ENCODE measurements around the gene SLC8A2. TPM values are rescaled to one million over a fixed set of nuclear protein-coding genes. Genes with fewer than 3 reads are reported as not detected.

SLC8A2 gene
- total RNA-seq, 2 experiments from 2014 or later = 0.37 to 0.38 TPM

GRCh38 chr19:47438793-47439220, 32.9 kb downstream of the SLC8A2 start:
- no peaks in the 10 kb centered on the region for H3K9me3 Mint-ChIP-seq
- peaks cover 73% of the 10 kb centered on the region for H3K27me3 Mint-ChIP-seq
- no peaks in the 10 kb centered on the region for H3K36me3 Mint-ChIP-seq
- H3K4me1 Mint-ChIP-seq = peaks cover 16% of the 10 kb centered on the region
- H3K27ac Mint-ChIP-seq = no peak overlapping the region
- no peak overlapping the region for H3K4me3 Mint-ChIP-seq
- DNase-seq = no peak

GRCh38 chr19:47437500-47437899, 34.2 kb downstream of the SLC8A2 start:
- no peak overlapping the region for H3K27ac Mint-ChIP-seq
- peaks cover 66% of the 10 kb centered on the region for H3K27me3 Mint-ChIP-seq
- no peak overlapping the region for H3K4me3 Mint-ChIP-seq

GRCh38 chr19:47436712-47437401, 34.8 kb downstream of the SLC8A2 start:
- peaks cover 1% of the 10 kb centered on the region for H3K9me3 Mint-ChIP-seq
- H3K27me3 Mint-ChIP-seq = peaks cover 62% of the 10 kb centered on the region
- peaks cover 20% of the 10 kb centered on the region for H3K4me1 Mint-ChIP-seq
- H3K36me3 Mint-ChIP-seq = no peaks in the 10 kb centered on the region
- DNase-seq = peak; percentile 78
- peak overlapping the region; percentile 57 for H3K27ac Mint-ChIP-seq
- no peak overlapping the region for H3K4me3 Mint-ChIP-seq

More at GRCh38 chr19:47437500-47437899, 34.2 kb downstream of the SLC8A2 start:
- Mint-ChIP-seq H3K36me3 (no peaks in the 10 kb centered on the region), H3K9me3 (no peaks in the 10 kb centered on the region), H3K4me1 (peaks cover 18% of the 10 kb centered on the region)
- no peak for DNase-seq

- H3K27ac Mint-ChIP-seq = peak overlapping the region; percentile 26
- DNase-seq = no peak
- peaks cover 56% of the 10 kb centered on the region for H3K27me3 Mint-ChIP-seq
- peak overlapping the region; percentile 16 for H3K4me3 Mint-ChIP-seq
- peaks cover 20% of the 10 kb centered on the region for H3K4me1 Mint-ChIP-seq
- H3K36me3 Mint-ChIP-seq = no peaks in the 10 kb centered on the region
- H3K9me3 Mint-ChIP-seq = peaks cover 1% of the 10 kb centered on the region
These were observed 35.7 kb downstream of the SLC8A2 start for GRCh38 chr19:47435883-47436417.

GRCh38 chr19:47435196-47435595, 36.5 kb downstream of the SLC8A2 start:
- Mint-ChIP-seq H3K27ac (no peak overlapping the region), H3K4me3 (no peak overlapping the region), H3K36me3 (no peaks in the 10 kb centered on the region), H3K27me3 (peaks cover 53% of the 10 kb centered on the region), H3K4me1 (peaks cover 21% of the 10 kb centered on the region), H3K9me3 (peaks cover 1% of the 10 kb centered on the region)
- no peak for DNase-seq

- no peak overlapping the region for H3K4me3 Mint-ChIP-seq
- peaks cover 48% of the 10 kb centered on the region for H3K27me3 Mint-ChIP-seq
- no peaks in the 10 kb centered on the region for H3K36me3 Mint-ChIP-seq
- peaks cover 1% of the 10 kb centered on the region for H3K9me3 Mint-ChIP-seq
- no peak for DNase-seq
- H3K4me1 Mint-ChIP-seq = peaks cover 26% of the 10 kb centered on the region
- no peak overlapping the region for H3K27ac Mint-ChIP-seq
These were observed 37.6 kb downstream of the SLC8A2 start for GRCh38 chr19:47434088-47434487.

- peaks cover 26% of the 10 kb centered on the region for H3K4me1 Mint-ChIP-seq
- no peaks in the 10 kb centered on the region for H3K36me3 Mint-ChIP-seq
- H3K9me3 Mint-ChIP-seq = peaks cover 1% of the 10 kb centered on the region
- peaks cover 40% of the 10 kb centered on the region for H3K27me3 Mint-ChIP-seq
- H3K4me3 Mint-ChIP-seq = no peak overlapping the region
- no peak overlapping the region for H3K27ac Mint-ChIP-seq
- no peak for DNase-seq
These were observed 38.6 kb downstream of the SLC8A2 start for GRCh38 chr19:47433121-47433520.

GRCh38 chr19:47432499-47432898, 39.2 kb downstream of the SLC8A2 start:
- Mint-ChIP-seq H3K27me3 (peaks cover 34% of the 10 kb centered on the region), H3K36me3 (no peaks in the 10 kb centered on the region), H3K4me3 (no peak overlapping the region), H3K4me1 (peaks cover 26% of the 10 kb centered on the region), H3K27ac (no peak overlapping the region), H3K9me3 (peaks cover 1% of the 10 kb centered on the region)
- DNase-seq = no peak

- Mint-ChIP-seq H3K9me3 (peaks cover 1% of the 10 kb centered on the region), H3K4me1 (peaks cover 25% of the 10 kb centered on the region), H3K36me3 (no peaks in the 10 kb centered on the region), H3K27me3 (peaks cover 30% of the 10 kb centered on the region), H3K27ac (no peak overlapping the region), H3K4me3 (no peak overlapping the region)
- DNase-seq = no peak
These were observed 39.6 kb downstream of the SLC8A2 start for GRCh38 chr19:47432091-47432490.

- Mint-ChIP-seq H3K36me3 (no peaks in the 10 kb centered on the region), H3K27ac (no peak overlapping the region), H3K27me3 (peaks cover 11% of the 10 kb centered on the region), H3K4me3 (peak overlapping the region; percentile 68), H3K9me3 (peaks cover 1% of the 10 kb centered on the region), H3K4me1 (peaks cover 15% of the 10 kb centered on the region)
- DNase-seq = peak; percentile 47
These were observed 41.5 kb downstream of the SLC8A2 start for GRCh38 chr19:47430041-47430802.

- peak overlapping the region; percentile 68 for H3K4me3 Mint-ChIP-seq
- DNase-seq = no peak
- no peak overlapping the region for H3K27ac Mint-ChIP-seq
- peaks cover 14% of the 10 kb centered on the region for H3K4me1 Mint-ChIP-seq
- H3K27me3 Mint-ChIP-seq = peaks cover 13% of the 10 kb centered on the region
- no peaks in the 10 kb centered on the region for H3K36me3 Mint-ChIP-seq
- H3K9me3 Mint-ChIP-seq = peaks cover 1% of the 10 kb centered on the region
These were observed 42.4 kb downstream of the SLC8A2 start for GRCh38 chr19:47429140-47429793.

- H3K9me3 Mint-ChIP-seq = peaks cover 1% of the 10 kb centered on the region
- DNase-seq = peak; percentile 91
- peaks cover 16% of the 10 kb centered on the region for H3K27me3 Mint-ChIP-seq
- H3K4me3 Mint-ChIP-seq = no peak overlapping the region
- H3K27ac Mint-ChIP-seq = no peak overlapping the region
- H3K4me1 Mint-ChIP-seq = peaks cover 14% of the 10 kb centered on the region
- H3K36me3 Mint-ChIP-seq = no peaks in the 10 kb centered on the region
These were observed 43.4 kb downstream of the SLC8A2 start for GRCh38 chr19:47428177-47428894.

GRCh38 chr19:47427241-47428176, 44.2 kb downstream of the SLC8A2 start:
- peaks cover 24% of the 10 kb centered on the region for H3K27me3 Mint-ChIP-seq
- no peaks in the 10 kb centered on the region for H3K36me3 Mint-ChIP-seq
- peaks cover 1% of the 10 kb centered on the region for H3K9me3 Mint-ChIP-seq
- peaks cover 9% of the 10 kb centered on the region for H3K4me1 Mint-ChIP-seq
- peak; percentile 73 for DNase-seq
- peak overlapping the region; percentile 22 for H3K4me3 Mint-ChIP-seq
- no peak overlapping the region for H3K27ac Mint-ChIP-seq

All from activated naive CD8-positive, alpha-beta T cell treated with anti-CD3 and anti-CD28 coated beads for 36 hours (primary cell).